HCT116 (cell line): Measurements from ENCODE around the gene MAN2C1. TPM values are rescaled to one million over a fixed set of nuclear protein-coding genes. Genes with fewer than 3 reads are reported as not detected.

ENCODE experiments used
- ATAC-seq: fragments of 200-7000 bp; cut with Tn5 transposase; 2 replicates; pipeline ENCODE4 v1.9.1; 2020; ENCODE audit warnings: mild to moderate bottlenecking, moderate library complexity
- BruUV-seq: library from RNA; stranded (reverse); fragments of 400-500 nt; replicated peaks from 2 replicates; lab custom pipeline; 2021; lab: Mats Ljungman, UMichigan
- CTCF ChIA-PET: fragments of 300-600 bp; sonication (Branson Sonifier 250); formaldehyde crosslinking; loops from one replicate; lab custom pipeline; 2021; ENCODE audit warnings: antibody characterized with exemption; lab: Charles Lee
- POLR2A ChIA-PET: fragments of 300-600, 350-600 bp; sonication (Branson Sonifier 250); formaldehyde crosslinking; loops from one replicate; lab custom pipeline; 2021; ENCODE audit warnings: antibody characterized with exemption; lab: Charles Lee
- RAD21 ChIA-PET, 2 experiments: fragments of 300-600 bp; sonication (Branson Sonifier 250); formaldehyde crosslinking; loops; one replicate each; lab custom pipeline; 2023; ENCODE audit warnings: low total read pairs in 2 of 2; ENCODE audit not compliant: uncharacterized antibody in 2 of 2, unreplicated experiment in 2 of 2, low non-redundant PET in 1 of 2; lab: Charles Lee
- DNase-seq: peaks from one replicate; pipeline ENCODE4 v3.0.0-alpha.2; 2010; ENCODE audit warnings: low read depth, low spot score
- H2AFZ ChIP-seq: fragments of 200-600 bp; shearing (Covaris generic), sonication (generic); 2 replicates; pipeline ENCODE4 v1.6.1; 2017; ENCODE audit warnings: low read depth, mixed run types, mixed read lengths, antibody characterized with exemption, low read length; ENCODE audit not compliant: poor library complexity, severe bottlenecking
- H3K27ac ChIP-seq: 2 replicates; pipeline ENCODE4 v1.5.1; 2012; ENCODE audit warnings: low read depth, low read length
- H3K27me3 ChIP-seq: fragments of 200-600 bp; sonication (generic); 2 replicates; pipeline ENCODE4 v1.6.1; 2016; ENCODE audit warnings: mixed run types, low read length, mixed read lengths; ENCODE audit not compliant: insufficient read depth
- H3K36me3 ChIP-seq, 2 experiments: fragments of 200-500 bp in 1 of 2; fragments of 200-600 bp in 1 of 2; sonication (Bioruptor generic) in 1 of 2; sonication (generic) in 1 of 2; 2 replicates each; pipeline versions ENCODE4 v1.5.1 to v1.6.1; 2014 to 2016; ENCODE audit warnings: low read length in 2 of 2, inconsistent platforms in 1 of 2, mixed read lengths in 1 of 2, mixed run types in 1 of 2; ENCODE audit not compliant: insufficient read depth in 2 of 2, control insufficient read depth in 1 of 2
- H3K4me1 ChIP-seq, 2 experiments: fragments of 200-600 bp in 1 of 2; sonication (generic) in 1 of 2; 2 replicates each; pipeline versions ENCODE4 v1.5.1 to v1.6.1; 2012 to 2017; ENCODE audit warnings: low read length in 2 of 2, inconsistent platforms in 1 of 2, mild to moderate bottlenecking in 1 of 2, mixed read lengths in 1 of 2, mixed run types in 1 of 2, moderate library complexity in 1 of 2; ENCODE audit not compliant: insufficient read depth in 2 of 2, control insufficient read depth in 1 of 2
- H3K4me2 ChIP-seq: fragments of 200-600 bp; sonication (generic); 2 replicates; pipeline ENCODE4 v1.6.1; 2017; ENCODE audit warnings: mixed run types, low read length, mixed read lengths
- H3K4me3 ChIP-seq, 2 experiments: fragments of 200-600 bp in 1 of 2; sonication (generic) in 1 of 2; replicated peaks in 1 of 2; 2 replicates each; pipeline ENCODE4 v1.5.1; 2011 to 2016; ENCODE audit warnings: low read length in 2 of 2, control low read depth in 1 of 2, low read depth in 1 of 2, mild to moderate bottlenecking in 1 of 2, mixed read lengths in 1 of 2, mixed run types in 1 of 2
- H3K79me2 ChIP-seq: fragments of 200-600 bp; sonication (generic); 2 replicates; pipeline ENCODE4 v1.6.1; 2017; ENCODE audit warnings: mild to moderate bottlenecking, mixed run types, low read length, moderate library complexity, mixed read lengths; ENCODE audit not compliant: insufficient read depth
- H3K9ac ChIP-seq: fragments of 200-600 bp; sonication (generic); 2 replicates; pipeline ENCODE4 v1.6.1; 2016; ENCODE audit warnings: low read length, mixed read lengths
- H3K9me2 ChIP-seq: fragments of 200-600 bp; sonication (generic), shearing (Covaris generic); 2 replicates; pipeline ENCODE4 v1.6.1; 2017; ENCODE audit warnings: mixed run types, mild to moderate bottlenecking, moderate library complexity; ENCODE audit not compliant: insufficient read depth
- H3K9me3 ChIP-seq, 2 experiments: fragments of 200-500 bp in 1 of 2; fragments of 200-600 bp in 1 of 2; sonication (Bioruptor generic) in 1 of 2; sonication (generic) in 1 of 2; 2 replicates each; pipeline ENCODE4 v1.6.1; 2014 to 2017; ENCODE audit warnings: low read length in 2 of 2, mixed read lengths in 2 of 2, inconsistent platforms in 1 of 2, low read depth in 1 of 2, mild to moderate bottlenecking in 1 of 2, mixed run types in 1 of 2, moderate library complexity in 1 of 2; ENCODE audit not compliant: control insufficient read depth in 1 of 2, insufficient read depth in 1 of 2
- H4K20me1 ChIP-seq: fragments of 200-600 bp; sonication (generic), shearing (Covaris generic); 2 replicates; pipeline ENCODE4 v1.6.1; 2017; ENCODE audit warnings: mixed run types, mild to moderate bottlenecking, moderate library complexity; ENCODE audit not compliant: insufficient read depth
- CBX3 ChIP-seq: IDR thresholded peaks from 2 replicates; pipeline ENCODE4 v1.6.1; 2012; ENCODE audit warnings: low read depth
- ELF1 ChIP-seq: IDR thresholded peaks from 2 replicates; pipeline ENCODE4 v1.6.1; 2012; ENCODE audit warnings: low read depth, borderline replicate concordance
- EZH2phosphoT487 ChIP-seq: fragments of 200-600 bp; IDR thresholded peaks from 2 replicates; pipeline ENCODE4 v1.6.1; 2018; ENCODE audit warnings: antibody characterized with exemption, borderline replicate concordance
- FOSL1 ChIP-seq: IDR thresholded peaks from 2 replicates; pipeline ENCODE4 v1.6.1; 2012; ENCODE audit warnings: low read depth
- JUND ChIP-seq: IDR thresholded peaks from 2 replicates; pipeline ENCODE4 v1.6.1; 2012
- POLR2A ChIP-seq: IDR thresholded peaks from 2 replicates; pipeline ENCODE4 v1.7.0; 2011; ENCODE audit warnings: borderline replicate concordance; ENCODE audit not compliant: insufficient read depth, insufficient read length; ENCODE audit errors: extremely low read depth
- POLR2AphosphoS5 ChIP-seq: IDR thresholded peaks from 2 replicates; pipeline ENCODE4 v1.6.1; 2011; ENCODE audit warnings: mild to moderate bottlenecking, low read depth, low read length, moderate library complexity
- SIN3A ChIP-seq: IDR thresholded peaks from 2 replicates; pipeline ENCODE4 v1.6.1; 2012; ENCODE audit warnings: low read depth
- SRF ChIP-seq: IDR thresholded peaks from 2 replicates; pipeline ENCODE4 v1.6.1; 2012; ENCODE audit warnings: low read depth
- YY1 ChIP-seq: IDR thresholded peaks from 2 replicates; pipeline ENCODE4 v1.6.1; 2011; ENCODE audit warnings: low read length, low read depth, moderate library complexity, mild to moderate bottlenecking; ENCODE audit not compliant: insufficient replicate concordance; ENCODE audit errors: extremely low read depth
- ZFX ChIP-seq: fragments of 450-650 bp; IDR thresholded peaks from 2 replicates; pipeline ENCODE4 v1.6.1; 2017
- ZNF274 ChIP-seq: fragments of 200-500 bp; sonication (Bioruptor generic); IDR thresholded peaks from 2 replicates; pipeline ENCODE4 v1.6.1; 2014; ENCODE audit warnings: mild to moderate bottlenecking, low read depth, low read length, inconsistent platforms
- intact Hi-C: fragments of 100-400 bp; cut with micrococcal nuclease; formaldehyde crosslinking; loops from 2 replicates; pipeline ENCODE4 v1.10.0; 2022
- total RNA-seq: library from RNA; stranded (reverse); gene quantifications from one replicate; pipeline ENCODE4 v1.2.1, GENCODE V29; 2021; ENCODE audit not compliant: unreplicated experiment
- TF ChIP-seq, protein P1 (sequence below): IDR thresholded peaks from 2 replicates; pipeline ENCODE4 v1.6.1; 2012
- TF ChIP-seq, protein P2 (sequence below): IDR thresholded peaks from 2 replicates; pipeline ENCODE4 v1.6.1; 2011; ENCODE audit warnings: mild to moderate bottlenecking, low read length, moderate library complexity; ENCODE audit not compliant: insufficient replicate concordance; ENCODE audit errors: extremely low read depth
- TF ChIP-seq, protein P3 (sequence below), 3 experiments: fragments of 200-600 bp in 1 of 3; sonication (generic) in 1 of 3; IDR thresholded peaks in 2 of 3; conservative IDR thresholded peaks in 1 of 3; 2 replicates each; pipeline ENCODE4 v1.5.1; 2012 to 2017; ENCODE audit warnings: low read depth in 2 of 3, low read length in 2 of 3, antibody characterized with exemption in 1 of 3, borderline replicate concordance in 1 of 3, control low read depth in 1 of 3, mild to moderate bottlenecking in 1 of 3, mixed read lengths in 1 of 3, mixed run types in 1 of 3, moderate library complexity in 1 of 3; ENCODE audit not compliant: insufficient read depth in 1 of 3

The MAN2C1 gene
- total RNA-seq, 1 experiment from 2014 or later: 118 TPM

DNA sequence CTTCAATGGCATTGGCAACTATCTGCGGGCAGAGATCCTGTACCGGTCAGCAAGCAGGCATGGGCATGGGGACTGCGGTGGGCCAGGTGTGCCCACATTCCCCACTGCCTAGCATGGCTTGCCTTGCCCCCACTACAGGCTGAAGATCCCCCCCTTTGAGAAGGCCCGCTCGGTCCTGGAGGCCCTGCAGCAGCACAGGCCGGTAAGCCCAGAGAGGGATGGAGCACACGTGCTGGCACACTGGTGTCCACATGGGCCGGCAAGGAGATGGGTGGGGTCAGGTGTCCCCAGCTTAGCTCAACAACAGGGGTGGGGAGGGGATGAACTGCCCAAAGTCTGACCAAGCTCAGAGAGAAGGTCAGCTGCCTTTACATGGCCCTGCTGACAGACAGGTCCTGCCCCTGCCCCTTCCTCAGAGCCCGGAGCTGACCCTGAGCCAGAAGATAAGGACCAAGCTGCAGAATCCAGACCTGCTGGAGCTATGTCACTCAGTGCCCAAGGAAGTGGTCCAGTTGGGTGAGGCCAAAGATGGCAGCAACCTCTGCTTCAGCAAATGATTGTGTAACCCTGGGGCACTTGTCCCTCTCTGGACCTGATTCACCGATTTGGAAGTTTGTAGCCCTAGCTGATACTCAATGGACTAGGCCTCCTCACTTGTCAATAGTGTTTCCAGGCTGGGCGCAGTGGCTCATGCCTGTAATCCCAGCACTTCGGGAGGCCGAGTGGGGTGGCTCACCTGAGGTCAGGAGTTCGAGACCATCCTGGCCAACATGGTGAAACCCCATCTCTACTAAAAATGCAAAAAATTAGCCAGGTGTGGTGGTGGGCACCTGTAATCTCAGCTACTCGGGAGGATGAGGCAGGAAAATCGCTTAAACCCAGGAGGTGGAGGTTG lies 16.0 kb downstream of the MAN2C1 start:
- H3K9me3 ChIP-seq: no peaks in the 10 kb centered on the region
- RAD21 ChIA-PET: no interaction called here
- no peaks in the 10 kb centered on the region for H3K9me2 ChIP-seq
- no peaks in the 10 kb centered on the region for H3K79me2 ChIP-seq
- no peak overlapping the region for H3K9ac ChIP-seq
- DNase-seq (no peak), ATAC-seq (no peak)
- H3K4me1 ChIP-seq: peaks cover 0 to 8% of the 10 kb centered on the region in 2 experiments; a peak in 1 of 4 replicates
- CTCF ChIA-PET: no interaction called here
- no peaks in the 10 kb centered on the region; a peak in 1 of 4 replicates for H3K36me3 ChIP-seq
- H3K4me2 ChIP-seq: no peak overlapping the region
- H3K4me3 ChIP-seq: no peak overlapping the region
- no peaks in the 10 kb centered on the region for H4K20me1 ChIP-seq
- POLR2A ChIA-PET: interaction anchor here (1.8 kb wide), 1 partner anchor 16 kb away, joined by 6 read pairs; the partner anchor contains the start of gene MAN2C1
- intact Hi-C loops: no loop called here
- no peak overlapping the region for H2AFZ ChIP-seq
- TF ChIP-seq ELF1: no peak
- TF ChIP-seq, protein P1, sequence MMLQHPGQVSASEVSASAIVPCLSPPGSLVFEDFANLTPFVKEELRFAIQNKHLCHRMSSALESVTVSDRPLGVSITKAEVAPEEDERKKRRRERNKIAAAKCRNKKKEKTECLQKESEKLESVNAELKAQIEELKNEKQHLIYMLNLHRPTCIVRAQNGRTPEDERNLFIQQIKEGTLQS: no peak
- TF ChIP-seq JUND: no peak
- no peak for TF ChIP-seq SIN3A
- TF ChIP-seq, protein P2, sequence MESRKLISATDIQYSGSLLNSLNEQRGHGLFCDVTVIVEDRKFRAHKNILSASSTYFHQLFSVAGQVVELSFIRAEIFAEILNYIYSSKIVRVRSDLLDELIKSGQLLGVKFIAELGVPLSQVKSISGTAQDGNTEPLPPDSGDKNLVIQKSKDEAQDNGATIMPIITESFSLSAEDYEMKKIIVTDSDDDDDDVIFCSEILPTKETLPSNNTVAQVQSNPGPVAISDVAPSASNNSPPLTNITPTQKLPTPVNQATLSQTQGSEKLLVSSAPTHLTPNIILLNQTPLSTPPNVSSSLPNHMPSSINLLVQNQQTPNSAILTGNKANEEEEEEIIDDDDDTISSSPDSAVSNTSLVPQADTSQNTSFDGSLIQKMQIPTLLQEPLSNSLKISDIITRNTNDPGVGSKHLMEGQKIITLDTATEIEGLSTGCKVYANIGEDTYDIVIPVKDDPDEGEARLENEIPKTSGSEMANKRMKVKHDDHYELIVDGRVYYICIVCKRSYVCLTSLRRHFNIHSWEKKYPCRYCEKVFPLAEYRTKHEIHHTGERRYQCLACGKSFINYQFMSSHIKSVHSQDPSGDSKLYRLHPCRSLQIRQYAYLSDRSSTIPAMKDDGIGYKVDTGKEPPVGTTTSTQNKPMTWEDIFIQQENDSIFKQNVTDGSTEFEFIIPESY: no peak
- no peak for TF ChIP-seq ZNF274
- no peak for TF ChIP-seq ZFX
- no peak for TF ChIP-seq FOSL1
- TF ChIP-seq POLR2AphosphoS5: no peak
- TF ChIP-seq EZH2phosphoT487: no peak
- no peak for TF ChIP-seq CBX3
- no peak for TF ChIP-seq SRF
- TF ChIP-seq, protein P3, sequence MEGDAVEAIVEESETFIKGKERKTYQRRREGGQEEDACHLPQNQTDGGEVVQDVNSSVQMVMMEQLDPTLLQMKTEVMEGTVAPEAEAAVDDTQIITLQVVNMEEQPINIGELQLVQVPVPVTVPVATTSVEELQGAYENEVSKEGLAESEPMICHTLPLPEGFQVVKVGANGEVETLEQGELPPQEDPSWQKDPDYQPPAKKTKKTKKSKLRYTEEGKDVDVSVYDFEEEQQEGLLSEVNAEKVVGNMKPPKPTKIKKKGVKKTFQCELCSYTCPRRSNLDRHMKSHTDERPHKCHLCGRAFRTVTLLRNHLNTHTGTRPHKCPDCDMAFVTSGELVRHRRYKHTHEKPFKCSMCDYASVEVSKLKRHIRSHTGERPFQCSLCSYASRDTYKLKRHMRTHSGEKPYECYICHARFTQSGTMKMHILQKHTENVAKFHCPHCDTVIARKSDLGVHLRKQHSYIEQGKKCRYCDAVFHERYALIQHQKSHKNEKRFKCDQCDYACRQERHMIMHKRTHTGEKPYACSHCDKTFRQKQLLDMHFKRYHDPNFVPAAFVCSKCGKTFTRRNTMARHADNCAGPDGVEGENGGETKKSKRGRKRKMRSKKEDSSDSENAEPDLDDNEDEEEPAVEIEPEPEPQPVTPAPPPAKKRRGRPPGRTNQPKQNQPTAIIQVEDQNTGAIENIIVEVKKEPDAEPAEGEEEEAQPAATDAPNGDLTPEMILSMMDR (IDR thresholded peaks at IDR 0.05 in 2 of 3, conservative IDR thresholded peaks at IDR 0.05 in 1 of 3; ENCODE audit: borderline replicate concordance in 1 of 3, insufficient read depth in 1 of 3, low read depth in 2 of 3, low read length in 2 of 3): no peak
- no peak for TF ChIP-seq POLR2A
- TF ChIP-seq YY1: no peak
- H3K27me3 ChIP-seq: no peaks in the 10 kb centered on the region
- BruUV-seq: no TSS peak
- no peak overlapping the region for H3K27ac ChIP-seq
